Gastrocnemius medialis (tissue), 4 donors: ENCODE measurements around the gene CERS6. TPM values are rescaled to one million over a fixed set of nuclear protein-coding genes. Genes with fewer than 3 reads are reported as not detected.

ENCODE experiments used
- ATAC-seq, 2 donors: fragments of 150-250 bp; one replicate each; pipeline ENCODE4 v1.9.1; 2016
- DNase-seq, 2 donors: peaks; one replicate each; pipeline ENCODE4 v3.0.0-alpha.2; 2019
- H3K27ac ChIP-seq, 4 donors: fragments of 200-600 bp; sonication (generic); 1 replicate in 1 of 4; 2 replicates in 3 of 4; pipeline ENCODE4 v1.5.1; 2016 to 2018; ENCODE audit warnings: mild to moderate bottlenecking in 2 of 4, moderate library complexity in 1 of 4
- H3K27me3 ChIP-seq, 3 donors: fragments of 200-600 bp; sonication (generic) in 2 of 3; 1 replicate in 1 of 3; 2 replicates in 2 of 3; pipeline versions ENCODE4 v1.5.1 to v1.6.0; 2016 to 2019; ENCODE audit warnings: mild to moderate bottlenecking in 1 of 3, moderate library complexity in 1 of 3
- H3K36me3 ChIP-seq, 2 donors: fragments of 200-600 bp; sonication (generic) in 1 of 2; one replicate each; pipeline ENCODE4 v1.5.1; 2017 to 2018
- H3K4me1 ChIP-seq, 2 donors: fragments of 200-600 bp; sonication (generic) in 1 of 2; one replicate each; pipeline ENCODE4 v1.5.1; 2016 to 2017; ENCODE audit warnings: mild to moderate bottlenecking in 2 of 2
- H3K4me3 ChIP-seq, 4 donors: fragments of 200-600 bp; sonication (generic) in 3 of 4; 1 replicate in 1 of 4; 2 replicates in 3 of 4; pipeline ENCODE4 v1.5.1; 2016 to 2019; ENCODE audit warnings: mild to moderate bottlenecking in 2 of 4
- H3K9me3 ChIP-seq, 3 donors: fragments of 200-600 bp; sonication (generic) in 2 of 3; 1 replicate in 1 of 3; 2 replicates in 2 of 3; pipeline ENCODE4 v1.5.1; 2016 to 2019
- CTCF ChIP-seq, 5 experiments: fragments of 450-650 bp in 3 of 5; fragments of 200-600 bp in 2 of 5; sonication (generic) in 2 of 5; IDR thresholded peaks in 4 of 5; conservative IDR thresholded peaks in 1 of 5; 1 replicate in 4 of 5; 2 replicates in 1 of 5; pipeline ENCODE4 v1.5.1; 2016 to 2019; ENCODE audit warnings: antibody characterized with exemption in 5 of 5, mild to moderate bottlenecking in 3 of 5, moderate library complexity in 3 of 5
- POLR2A ChIP-seq, 2 donors: fragments of 450-650 bp; IDR thresholded peaks; one replicate each; pipeline ENCODE4 v1.6.1; 2017; ENCODE audit warnings: antibody characterized with exemption in 2 of 2, mild to moderate bottlenecking in 2 of 2, moderate library complexity in 2 of 2
- in situ Hi-C, 4 donors: fragments of 200-750 bp; cut with MboI; loops; one replicate each; pipeline versions ENCODE4 v1.15.0 to v1.8.0; 2017; ENCODE audit warnings: low sequenced_read_pairs in 4 of 4
- intact Hi-C: fragments of 100-400 bp; cut with DNase I; formaldehyde crosslinking; loops from one replicate; pipeline ENCODE4 v1.15.1; 2023; ENCODE audit warnings: low total_unique reads
- total RNA-seq, 4 donors: library from RNA; depleted of rRNA; stranded (reverse); fragments of >200 nt; gene quantifications; one replicate each; pipeline versions ENCODE4 v1.1.0 to v1.2.3, GENCODE V29; 2016

Gene CERS6
- total RNA-seq, 4 donors from 2014 or later: 11.9 to 18.0 (median 14.7) TPM

GRCh38 chr2:168687314-168687713 is 231.2 kb downstream of the CERS6 start:
- intact Hi-C loops: loop anchor here (2.0 to 10.0 kb wide), 2 partner anchors 113 to 341 kb away; no protein-coding TSS in a partner anchor
- in situ Hi-C loops: loop anchor here in 3 of 4 donors (10.0 to 25.0 kb wide), 2 partner anchors 343 to 350 kb away; no protein-coding TSS in a partner anchor
- ATAC-seq: peak in 1 of 2 donors; percentile 54

GRCh38 chr2:168690381-168690885 is 234.4 kb downstream of the CERS6 start:
- H3K36me3 ChIP-seq: no peaks in the 10 kb centered on the region
- intact Hi-C loops: loop anchor here (5.0 kb wide), 1 partner anchor 238 kb away; no protein-coding TSS in a partner anchor
- H3K27ac ChIP-seq: no peak overlapping the region
- H3K9me3 ChIP-seq: no peaks in the 10 kb centered on the region
- H3K4me3 ChIP-seq: no peak overlapping the region
- no peaks in the 10 kb centered on the region for H3K4me1 ChIP-seq
- no peak for DNase-seq
- no peak for TF ChIP-seq CTCF (IDR thresholded peaks at IDR 0.05 in 4 of 5, conservative IDR thresholded peaks at IDR 0.05 in 1 of 5)
- TF ChIP-seq POLR2A (IDR thresholded peaks at IDR 0.05): no peak
- no peaks in the 10 kb centered on the region for H3K27me3 ChIP-seq
- in situ Hi-C loops: loop anchor here in 1 of 4 donors (25.0 kb wide), 1 partner anchor 353 kb away; no protein-coding TSS in a partner anchor
- ATAC-seq: no peak

More at GRCh38 chr2:168687314-168687713, 231.2 kb downstream of the CERS6 start:
- TF ChIP-seq CTCF (IDR thresholded peaks at IDR 0.05 in 4 of 5, conservative IDR thresholded peaks at IDR 0.05 in 1 of 5): peak; percentile 26 to 49 (median 40)
- TF ChIP-seq POLR2A (IDR thresholded peaks at IDR 0.05): no peak
- no peaks in the 10 kb centered on the region for H3K36me3 ChIP-seq
- H3K4me1 ChIP-seq: peaks cover 0 to 2% of the 10 kb centered on the region in 2 donors
- DNase-seq: no peak
- H3K27me3 ChIP-seq: no peaks in the 10 kb centered on the region
- no peak overlapping the region for H3K27ac ChIP-seq
- H3K9me3 ChIP-seq: no peaks in the 10 kb centered on the region
- H3K4me3 ChIP-seq: no peak overlapping the region

GRCh38 chr2:168691221-168691620 is 235.1 kb downstream of the CERS6 start:
- H3K4me1 ChIP-seq: no peaks in the 10 kb centered on the region
- TF ChIP-seq CTCF (IDR thresholded peaks at IDR 0.05 in 4 of 5, conservative IDR thresholded peaks at IDR 0.05 in 1 of 5) (no peak), POLR2A (IDR thresholded peaks at IDR 0.05) (no peak)
- no peak for ATAC-seq
- H3K36me3 ChIP-seq: no peaks in the 10 kb centered on the region
- in situ Hi-C loops: loop anchor here in 1 of 4 donors (25.0 kb wide), 1 partner anchor 354 kb away; no protein-coding TSS in a partner anchor
- DNase-seq: no peak
- H3K27ac ChIP-seq: no peak overlapping the region
- H3K27me3 ChIP-seq: no peaks in the 10 kb centered on the region
- H3K4me3 ChIP-seq: no peak overlapping the region
- intact Hi-C loops: loop anchor here (5.0 kb wide), 1 partner anchor 239 kb away; no protein-coding TSS in a partner anchor
- no peaks in the 10 kb centered on the region for H3K9me3 ChIP-seq

GRCh38 chr2:168692132-168692744 is 236.2 kb downstream of the CERS6 start:
- no peaks in the 10 kb centered on the region for H3K36me3 ChIP-seq
- intact Hi-C loops (loop anchor here (5.0 kb wide), 1 partner anchor 240 kb away; no protein-coding TSS in a partner anchor), in situ Hi-C loops (loop anchor here in 1 of 4 donors (25.0 kb wide), 1 partner anchor 355 kb away; no protein-coding TSS in a partner anchor)
- H3K9me3 ChIP-seq: no peaks in the 10 kb centered on the region
- no peak for DNase-seq
- no peak for ATAC-seq
- H3K4me3 ChIP-seq: no peak overlapping the region
- no peaks in the 10 kb centered on the region for H3K27me3 ChIP-seq
- H3K4me1 ChIP-seq: no peaks in the 10 kb centered on the region
- TF ChIP-seq CTCF (IDR thresholded peaks at IDR 0.05 in 4 of 5, conservative IDR thresholded peaks at IDR 0.05 in 1 of 5) (no peak), POLR2A (IDR thresholded peaks at IDR 0.05) (no peak)
- H3K27ac ChIP-seq: no peak overlapping the region
